ENCODE results near the gene NF1. TPM values are rescaled to one million over a fixed set of nuclear protein-coding genes. Genes with fewer than 3 reads are reported as not detected.
"Not testable (repeated sequence)": the region's sequence is repeated elsewhere in the genome, so short reads cannot be mapped to it uniquely, and the experiment has no call there.

NF1 gene
- total RNA-seq, 1 experiment from 2014 or later, result 60.2 TPM

DNA sequence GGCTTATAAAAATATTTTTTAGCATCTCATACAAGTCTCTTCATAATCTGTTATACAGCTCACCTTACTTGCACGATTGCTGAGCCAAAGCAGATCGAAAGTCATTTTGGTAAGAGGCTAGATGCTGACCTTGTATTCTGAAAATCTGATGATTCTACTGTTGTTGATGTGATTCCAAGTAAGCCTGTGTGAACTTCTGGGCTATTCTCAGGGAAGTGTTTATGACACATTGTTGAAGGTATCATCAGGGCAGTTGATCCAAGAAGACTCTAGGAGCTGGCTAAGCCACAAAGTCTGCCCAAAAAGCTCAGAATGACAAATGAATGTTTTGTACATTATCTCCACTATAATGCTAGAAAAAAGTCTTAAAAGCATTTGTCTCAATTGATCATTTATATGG is 186.3 kb downstream of the NF1 start:
- H3K27me3 Mint-ChIP-seq (ENCODE audit: insufficient read depth, unreplicated experiment), result no peaks in the 10 kb centered on the region
- H3K36me3 Mint-ChIP-seq (ENCODE audit: insufficient read depth, unreplicated experiment), result peaks cover 46% of the 10 kb centered on the region
- TF ChIP-seq, protein P1, sequence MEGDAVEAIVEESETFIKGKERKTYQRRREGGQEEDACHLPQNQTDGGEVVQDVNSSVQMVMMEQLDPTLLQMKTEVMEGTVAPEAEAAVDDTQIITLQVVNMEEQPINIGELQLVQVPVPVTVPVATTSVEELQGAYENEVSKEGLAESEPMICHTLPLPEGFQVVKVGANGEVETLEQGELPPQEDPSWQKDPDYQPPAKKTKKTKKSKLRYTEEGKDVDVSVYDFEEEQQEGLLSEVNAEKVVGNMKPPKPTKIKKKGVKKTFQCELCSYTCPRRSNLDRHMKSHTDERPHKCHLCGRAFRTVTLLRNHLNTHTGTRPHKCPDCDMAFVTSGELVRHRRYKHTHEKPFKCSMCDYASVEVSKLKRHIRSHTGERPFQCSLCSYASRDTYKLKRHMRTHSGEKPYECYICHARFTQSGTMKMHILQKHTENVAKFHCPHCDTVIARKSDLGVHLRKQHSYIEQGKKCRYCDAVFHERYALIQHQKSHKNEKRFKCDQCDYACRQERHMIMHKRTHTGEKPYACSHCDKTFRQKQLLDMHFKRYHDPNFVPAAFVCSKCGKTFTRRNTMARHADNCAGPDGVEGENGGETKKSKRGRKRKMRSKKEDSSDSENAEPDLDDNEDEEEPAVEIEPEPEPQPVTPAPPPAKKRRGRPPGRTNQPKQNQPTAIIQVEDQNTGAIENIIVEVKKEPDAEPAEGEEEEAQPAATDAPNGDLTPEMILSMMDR (IDR thresholded peaks at IDR 0.05; ENCODE audit: unreplicated experiment), result no peak
- CTCF ChIA-PET, result no interaction called here
- H3K9me3 Mint-ChIP-seq (ENCODE audit: unreplicated experiment), result no peaks in the 10 kb centered on the region
- POLR2A ChIA-PET, result interaction anchor here (0.9 to 1.2 kb wide), 3 partner anchors 9 to 55 kb away, joined by 3 to 4 read pairs (median 3); no protein-coding TSS in a partner anchor
- intact Hi-C loops (cut with micrococcal nuclease), result no loop called here
- no peaks in the 10 kb centered on the region for H3K4me1 Mint-ChIP-seq (ENCODE audit: insufficient read depth, unreplicated experiment)
- BruUV-seq (replicated peaks), result no TSS peak
- no peak overlapping the region for H3K4me3 Mint-ChIP-seq (ENCODE audit: unreplicated experiment)
- H3K27ac Mint-ChIP-seq (ENCODE audit: low read depth, unreplicated experiment), result no peak overlapping the region
- DNase-seq (ENCODE audit: unreplicated experiment), result no peak

DNA sequence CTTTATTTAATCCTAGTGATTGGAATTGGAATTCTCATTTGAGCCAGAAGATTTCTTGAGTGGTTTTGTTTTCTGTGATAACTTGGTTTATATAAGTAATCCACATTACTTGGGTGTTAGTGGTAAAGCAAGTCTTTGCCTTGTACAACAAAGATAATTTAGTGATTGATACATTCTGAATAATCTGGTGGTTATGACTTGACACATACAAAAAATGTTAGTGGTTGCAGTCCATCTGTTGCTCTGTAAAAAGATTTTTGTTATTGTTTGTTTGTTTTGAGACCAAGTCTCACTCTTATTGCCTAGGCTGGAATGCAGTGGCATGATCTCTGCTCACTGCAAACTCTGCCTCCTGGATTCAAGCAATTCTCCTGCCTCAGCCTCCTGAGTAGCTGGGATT is 189.1 kb downstream of the NF1 start:
- CTCF ChIA-PET, result no interaction called here
- Mint-ChIP-seq H3K27ac (ENCODE audit: low read depth, unreplicated experiment) (no peak overlapping the region), H3K4me3 (ENCODE audit: unreplicated experiment) (no peak overlapping the region), H3K4me1 (ENCODE audit: insufficient read depth, unreplicated experiment) (peaks cover 2% of the 10 kb centered on the region), H3K9me3 (ENCODE audit: unreplicated experiment) (no peaks in the 10 kb centered on the region), H3K27me3 (ENCODE audit: insufficient read depth, unreplicated experiment) (no peaks in the 10 kb centered on the region), H3K36me3 (ENCODE audit: insufficient read depth, unreplicated experiment) (peaks cover 26% of the 10 kb centered on the region)
- DNase-seq (ENCODE audit: unreplicated experiment), result no peak
- TF ChIP-seq, protein P1 (IDR thresholded peaks at IDR 0.05; ENCODE audit: unreplicated experiment), result no peak
- POLR2A ChIA-PET, result interaction anchor here (0.7 to 1.5 kb wide), 3 partner anchors 9 to 15 kb away, joined by 3 to 5 read pairs (median 3); no protein-coding TSS in a partner anchor
- intact Hi-C loops (cut with micrococcal nuclease), result no loop called here
- no TSS peak for BruUV-seq (replicated peaks)

DNA sequence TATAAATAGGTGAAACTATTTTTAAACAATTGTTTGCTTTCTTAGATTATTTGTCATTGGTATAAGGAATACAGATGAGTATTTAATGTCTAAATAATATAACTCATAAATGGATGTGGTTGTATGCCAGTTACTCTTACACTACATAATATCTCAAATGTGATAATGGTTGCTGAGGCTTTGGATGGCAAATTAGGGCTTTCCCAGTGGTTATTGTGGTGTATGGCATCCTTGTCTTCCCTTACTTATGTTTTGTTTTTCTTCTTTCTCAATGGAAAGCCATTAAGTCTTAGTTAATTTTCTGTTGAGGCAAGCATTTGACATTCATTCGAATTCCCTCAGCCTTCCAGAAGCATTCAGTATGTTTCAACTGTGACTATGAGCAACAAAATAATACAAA is 191.8 kb downstream of the NF1 start:
- H3K9me3 Mint-ChIP-seq (ENCODE audit: unreplicated experiment), result no peaks in the 10 kb centered on the region
- no TSS peak for BruUV-seq (replicated peaks)
- H3K36me3 Mint-ChIP-seq (ENCODE audit: insufficient read depth, unreplicated experiment), result peaks cover 12% of the 10 kb centered on the region
- TF ChIP-seq, protein P1 (IDR thresholded peaks at IDR 0.05; ENCODE audit: unreplicated experiment), result no peak
- H3K27me3 Mint-ChIP-seq (ENCODE audit: insufficient read depth, unreplicated experiment), result no peaks in the 10 kb centered on the region
- CTCF ChIA-PET, result no interaction called here
- H3K4me1 Mint-ChIP-seq (ENCODE audit: insufficient read depth, unreplicated experiment), result peaks cover 19% of the 10 kb centered on the region
- intact Hi-C loops (cut with micrococcal nuclease), result no loop called here
- H3K4me3 Mint-ChIP-seq (ENCODE audit: unreplicated experiment), result no peak overlapping the region
- POLR2A ChIA-PET, result interaction anchor here (1.6 kb wide), 2 partner anchors 11 to 54 kb away, joined by 3 to 8 read pairs; no protein-coding TSS in a partner anchor
- no peak for DNase-seq (ENCODE audit: unreplicated experiment)
- no peak overlapping the region for H3K27ac Mint-ChIP-seq (ENCODE audit: low read depth, unreplicated experiment)

DNA sequence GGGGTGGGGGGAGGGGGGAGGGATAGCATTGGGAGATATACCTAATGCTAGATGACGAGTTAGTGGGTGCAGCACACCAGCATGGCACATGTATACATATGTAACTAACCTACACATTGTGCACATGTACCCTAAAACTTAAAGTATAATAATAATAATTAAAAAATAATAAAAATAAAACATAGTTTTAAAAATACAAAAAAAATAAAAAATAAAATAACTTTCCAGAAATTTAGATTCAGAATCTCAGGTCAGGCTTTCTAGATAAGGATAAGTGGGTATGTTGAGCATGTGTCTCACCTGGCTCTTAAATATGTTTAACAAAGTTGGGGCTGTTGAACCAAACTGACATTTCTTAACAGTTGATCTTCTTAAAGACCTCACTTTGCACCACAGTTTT is 193.2 kb downstream of the NF1 start:
- intact Hi-C loops (cut with micrococcal nuclease); BruUV-seq (replicated peaks); H3K9me3 Mint-ChIP-seq (ENCODE audit: unreplicated experiment); H3K36me3 Mint-ChIP-seq (ENCODE audit: insufficient read depth, unreplicated experiment); H3K27me3 Mint-ChIP-seq (ENCODE audit: insufficient read depth, unreplicated experiment); H3K27ac Mint-ChIP-seq (ENCODE audit: low read depth, unreplicated experiment); DNase-seq (ENCODE audit: unreplicated experiment); H3K4me3 Mint-ChIP-seq (ENCODE audit: unreplicated experiment); POLR2A ChIA-PET: not testable (repeated sequence)
- H3K4me1 Mint-ChIP-seq (ENCODE audit: insufficient read depth, unreplicated experiment), result peaks cover 19% of the 10 kb centered on the region
- CTCF ChIA-PET, result interaction anchor here (0.6 kb wide), 1 partner anchor 18 kb away, joined by 3 read pairs; no protein-coding TSS in a partner anchor

DNA sequence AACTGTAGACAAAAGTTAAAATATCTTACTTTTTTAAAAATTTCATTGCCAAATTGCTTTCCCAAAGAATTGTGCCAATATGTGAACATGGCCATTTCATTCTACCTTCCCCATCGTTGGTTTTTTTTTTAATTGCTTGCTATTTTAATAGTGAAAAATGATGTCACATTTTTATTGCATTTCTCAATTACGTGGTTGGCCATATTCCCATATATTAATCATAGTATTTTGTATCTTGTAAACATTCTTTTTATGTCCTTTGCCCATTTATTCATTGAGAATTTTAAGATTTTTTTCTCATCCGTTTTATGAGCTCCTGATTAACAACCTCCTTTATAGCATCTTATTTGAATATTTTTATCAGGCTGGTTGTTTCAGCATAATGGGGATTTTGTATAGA is 195.0 kb downstream of the NF1 start:
- BruUV-seq (replicated peaks), result no TSS peak
- Mint-ChIP-seq H3K9me3 (ENCODE audit: unreplicated experiment) (no peaks in the 10 kb centered on the region), H3K4me1 (ENCODE audit: insufficient read depth, unreplicated experiment) (peaks cover 19% of the 10 kb centered on the region), H3K27me3 (ENCODE audit: insufficient read depth, unreplicated experiment) (no peaks in the 10 kb centered on the region), H3K4me3 (ENCODE audit: unreplicated experiment) (no peak overlapping the region), H3K27ac (ENCODE audit: low read depth, unreplicated experiment) (peak overlapping the region; percentile 47), H3K36me3 (ENCODE audit: insufficient read depth, unreplicated experiment) (peaks cover 8% of the 10 kb centered on the region)
- POLR2A ChIA-PET, result interaction anchor here (0.6 to 1.3 kb wide), 4 partner anchors 9 to 24 kb away, joined by 3 read pairs; partner anchors contain the start of gene EVI2B
- peak; percentile 26 for DNase-seq (ENCODE audit: unreplicated experiment)
- CTCF ChIA-PET, result no interaction called here
- TF ChIP-seq, protein P1 (IDR thresholded peaks at IDR 0.05; ENCODE audit: unreplicated experiment), result no peak
- intact Hi-C loops (cut with micrococcal nuclease), result no loop called here

Data from MCF 10A (cell line).